Endothelial cell of umbilical vein (primary cell): ENCODE results near the gene ANXA2. TPM values are rescaled to one million over a fixed set of nuclear protein-coding genes. Genes with fewer than 3 reads are reported as not detected.
A peak's percentile ranks its signal among the peaks of the same experiment; 100 is the strongest.

Experiments used
- BruUV-seq: library from RNA; stranded (reverse); fragments of 400-500 nt; replicated peaks from 2 replicates; lab custom pipeline; 2021; lab: Mats Ljungman, UMichigan
- CTCF ChIA-PET: fragments of 300-600, 350-600 bp; sonication (Branson Sonifier 250); formaldehyde crosslinking; loops from one replicate; lab custom pipeline; 2021; ENCODE audit warnings: antibody characterized with exemption, inconsistent platforms; lab: Charles Lee
- POLR2A ChIA-PET: fragments of 300-600, 350-600 bp; sonication (Branson Sonifier 250); formaldehyde crosslinking; loops from one replicate; lab custom pipeline; 2021; ENCODE audit warnings: antibody characterized with exemption, inconsistent platforms; lab: Charles Lee
- DNase-seq: peaks from one replicate; pipeline ENCODE4 v3.0.0-alpha.2; 2011; ENCODE audit warnings: low read depth, low spot score
- FAIRE-seq: peaks from 2 replicates; lab custom pipeline; 2011; peaks lifted over from hg19 to GRCh38; lab: Jason Lieb, UNC
- H2AFZ ChIP-seq: 2 replicates; pipeline ENCODE4 v1.6.0; 2012; ENCODE audit warnings: low read depth, low read length, control low read depth, inconsistent platforms
- H3K27ac ChIP-seq: 2 replicates; pipeline ENCODE4 v1.5.1; 2011; ENCODE audit warnings: low read depth, mild to moderate bottlenecking, control low read depth, low read length, moderate library complexity; ENCODE audit not compliant: insufficient read depth
- H3K27me3 ChIP-seq, 2 experiments: 2 replicates each; pipeline versions ENCODE4 v1.6.0 to v1.6.1; 2011; ENCODE audit warnings: low read length in 2 of 2, mixed read lengths in 1 of 2; ENCODE audit not compliant: control insufficient read depth in 2 of 2, insufficient read depth in 2 of 2
- H3K36me3 ChIP-seq, 2 experiments: 2 replicates in 1 of 2; 3 replicates in 1 of 2; pipeline ENCODE4 v1.5.1; 2011; ENCODE audit warnings: low read length in 2 of 2, mild to moderate bottlenecking in 1 of 2, moderate library complexity in 1 of 2; ENCODE audit not compliant: control insufficient read depth in 2 of 2, insufficient read depth in 2 of 2; ENCODE audit errors: extremely low read depth in 1 of 2
- H3K4me1 ChIP-seq: 3 replicates; pipeline ENCODE4 v1.5.1; 2011; ENCODE audit warnings: mild to moderate bottlenecking, low read length; ENCODE audit not compliant: control insufficient read depth, insufficient read depth; ENCODE audit errors: extremely low read depth
- H3K4me2 ChIP-seq: 2 replicates; pipeline ENCODE4 v1.6.1; 2011; ENCODE audit warnings: low read length, control low read depth, mixed read lengths; ENCODE audit not compliant: insufficient read depth
- H3K4me3 ChIP-seq, 3 experiments: fragments of 200-600 bp in 1 of 3; sonication (generic), shearing (Covaris generic) in 1 of 3; replicated peaks in 1 of 3; 2 replicates each; pipeline ENCODE4 v1.5.1; 2011 to 2016; ENCODE audit warnings: control low read depth in 3 of 3, low read length in 3 of 3, mild to moderate bottlenecking in 2 of 3, inconsistent platforms in 1 of 3, low read depth in 1 of 3, moderate library complexity in 1 of 3; ENCODE audit not compliant: insufficient read depth in 1 of 3
- H3K79me2 ChIP-seq: 2 replicates; pipeline ENCODE4 v1.6.0; 2012; ENCODE audit warnings: low read length, inconsistent platforms; ENCODE audit not compliant: control insufficient read depth, insufficient read depth
- H3K9ac ChIP-seq: replicated peaks from 2 replicates; pipeline ENCODE3; 2011; ENCODE audit warnings: low read length, control low read depth; ENCODE audit not compliant: insufficient read depth; ENCODE audit errors: extremely low read depth
- H3K9me1 ChIP-seq: replicated peaks from 3 replicates; pipeline ENCODE4 v1.6.0; 2011; ENCODE audit warnings: mild to moderate bottlenecking, low read length; ENCODE audit not compliant: control insufficient read depth, insufficient read depth; ENCODE audit errors: extremely low read depth
- H3K9me3 ChIP-seq: replicated peaks from 2 replicates; pipeline ENCODE4 v1.5.1; 2012; ENCODE audit warnings: low read length, inconsistent platforms; ENCODE audit not compliant: control insufficient read depth, insufficient read depth
- H4K20me1 ChIP-seq: replicated peaks from 2 replicates; pipeline ENCODE3; 2011; ENCODE audit warnings: mild to moderate bottlenecking, low read length; ENCODE audit not compliant: control insufficient read depth, insufficient read depth; ENCODE audit errors: extremely low read depth
- EZH2 ChIP-seq: IDR thresholded peaks from 2 replicates; pipeline ENCODE4 v1.6.1; 2012; ENCODE audit warnings: borderline replicate concordance, low read depth, mild to moderate bottlenecking, moderate library complexity, low read length, inconsistent platforms; ENCODE audit not compliant: severe bottlenecking
- FOS ChIP-seq: IDR thresholded peaks from 2 replicates; pipeline ENCODE4 v1.6.1; 2011; ENCODE audit warnings: mild to moderate bottlenecking, low read length, moderate library complexity, borderline replicate concordance; ENCODE audit not compliant: insufficient read depth
- GATA2 ChIP-seq: IDR thresholded peaks from 2 replicates; pipeline ENCODE4 v1.7.0; 2011; ENCODE audit warnings: low read depth, mild to moderate bottlenecking, moderate library complexity, mixed read lengths, low read length; ENCODE audit not compliant: insufficient read length, insufficient read depth
- JUN ChIP-seq: IDR thresholded peaks from 2 replicates; pipeline ENCODE4 v1.6.1; 2011; ENCODE audit warnings: borderline replicate concordance, low read depth; ENCODE audit not compliant: insufficient read length, insufficient read depth
- MAX ChIP-seq: IDR thresholded peaks from 2 replicates; pipeline ENCODE4 v1.6.1; 2011; ENCODE audit not compliant: insufficient read depth, insufficient read length
- MYC ChIP-seq: IDR thresholded peaks from one replicate; pipeline ENCODE4 v1.6.1; 2011; ENCODE audit warnings: mild to moderate bottlenecking, low read depth, low read length
- POLR2A ChIP-seq: IDR thresholded peaks from 2 replicates; pipeline ENCODE4 v1.6.1; 2012; ENCODE audit warnings: low read depth, mild to moderate bottlenecking, control low read depth, low read length
- POLR2AphosphoS5 ChIP-seq: IDR thresholded peaks from 2 replicates; pipeline ENCODE4 v1.6.1; 2012; ENCODE audit warnings: low read depth, mild to moderate bottlenecking, control low read depth, low read length, moderate library complexity; ENCODE audit not compliant: insufficient read depth
- dilution Hi-C: fragments of 300-500 bp; cut with MboI; formaldehyde crosslinking; loops from one replicate; pipeline ENCODE4 v1.15.0; 2019; ENCODE audit warnings: low sequenced_read_pairs; ENCODE audit not compliant: extremely low pct_ligation_motif_present
- intact Hi-C: fragments of 100-400 bp; cut with micrococcal nuclease; formaldehyde crosslinking; loops from one replicate; pipeline ENCODE4 v1.10.0; 2022
- polyA plus RNA-seq, 4 experiments: library from polyadenylated mRNA; depleted of rRNA in 3 of 4; stranded (reverse) in 3 of 4; unstranded in 1 of 4; fragments of >200 nt; gene quantifications; 2 replicates each; pipeline versions ENCODE4 v1.2.1 to v1.2.3, GENCODE V29; 2011 to 2012; ENCODE audit warnings: missing spikeins in 1 of 4
- total RNA-seq: library from RNA; stranded (reverse); gene quantifications from 2 replicates; pipeline ENCODE4 v1.2.3, GENCODE V29; 2021
- TF ChIP-seq, protein P1 (sequence below), 2 donors: IDR thresholded peaks; 1 replicate in 1 of 2; 2 replicates in 1 of 2; pipeline ENCODE4 v1.5.1; 2011; ENCODE audit warnings: low read length in 2 of 2, mild to moderate bottlenecking in 2 of 2, moderate library complexity in 2 of 2, control low read depth in 1 of 2, inconsistent platforms in 1 of 2, low read depth in 1 of 2; ENCODE audit not compliant: insufficient read depth in 1 of 2; ENCODE audit errors: extremely low read depth in 1 of 2

ANXA2 gene
- total and polyA plus RNA-seq, 2 donors (not counting 3 experiments of a cell fraction or from before 2014, with no cell fraction given) = 2,725 to 3,299 TPM

DNA sequence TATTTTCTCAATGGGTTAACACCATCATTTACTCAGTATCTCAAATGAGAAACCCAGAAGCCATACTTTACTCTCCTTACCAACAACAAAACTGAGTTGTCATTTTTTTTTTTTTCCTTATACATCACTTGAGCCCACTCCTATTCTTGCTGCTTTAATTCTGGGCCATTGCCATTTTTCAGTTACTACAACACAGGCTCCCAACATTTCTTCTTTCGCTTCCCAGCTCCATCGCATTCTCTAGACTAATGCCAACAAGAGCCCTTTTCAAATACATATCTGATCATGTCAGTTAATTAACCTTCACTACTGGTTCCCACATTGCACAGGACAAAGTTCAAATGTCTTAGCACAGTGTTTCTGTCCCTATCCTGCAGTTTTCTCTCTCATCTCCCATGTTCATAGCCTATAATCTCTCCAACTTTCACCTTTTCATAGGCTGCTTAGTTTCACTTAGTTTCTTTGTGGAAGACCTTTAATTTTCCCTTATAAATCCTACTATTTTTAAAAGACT is 22.5 kb upstream of the ANXA2 start:
- H3K36me3 ChIP-seq = no peaks in the 10 kb centered on the region
- DNase-seq = no peak
- H3K27ac ChIP-seq = no peak overlapping the region
- H3K4me1 ChIP-seq = peaks cover 40% of the 10 kb centered on the region
- dilution Hi-C loops (no loop called here), intact Hi-C loops (no loop called here)
- H3K79me2 ChIP-seq = no peaks in the 10 kb centered on the region
- ChIA-PET POLR2A (no interaction called here), CTCF (interaction anchor here (1.6 to 1.8 kb wide), 2 partner anchors 10 to 21 kb away, joined by 6 to 10 read pairs; no protein-coding TSS in a partner anchor)
- FAIRE-seq = no peak
- no peak overlapping the region for H2AFZ ChIP-seq
- H3K4me3 ChIP-seq = no peak overlapping the region
- no peaks in the 10 kb centered on the region for H4K20me1 ChIP-seq
- no peak overlapping the region for H3K9ac ChIP-seq
- H3K9me1 ChIP-seq = no peaks in the 10 kb centered on the region
- no TSS peak for BruUV-seq
- TF ChIP-seq MAX = no peak
- no peak for TF ChIP-seq JUN
- no peak for TF ChIP-seq FOS
- TF ChIP-seq GATA2 = no peak
- no peaks in the 10 kb centered on the region for H3K27me3 ChIP-seq
- H3K4me2 ChIP-seq = peak overlapping the region; percentile 1
- no peaks in the 10 kb centered on the region for H3K9me3 ChIP-seq

GRCh38 chr15:60419753-60420152 is 22.0 kb upstream of the ANXA2 start:
- POLR2A ChIA-PET = no interaction called here
- H3K4me3 ChIP-seq = no peak overlapping the region
- no peak for TF ChIP-seq GATA2
- TF ChIP-seq POLR2AphosphoS5 = no peak
- no peak for TF ChIP-seq JUN
- TF ChIP-seq MYC = no peak
- TF ChIP-seq, protein P1, sequence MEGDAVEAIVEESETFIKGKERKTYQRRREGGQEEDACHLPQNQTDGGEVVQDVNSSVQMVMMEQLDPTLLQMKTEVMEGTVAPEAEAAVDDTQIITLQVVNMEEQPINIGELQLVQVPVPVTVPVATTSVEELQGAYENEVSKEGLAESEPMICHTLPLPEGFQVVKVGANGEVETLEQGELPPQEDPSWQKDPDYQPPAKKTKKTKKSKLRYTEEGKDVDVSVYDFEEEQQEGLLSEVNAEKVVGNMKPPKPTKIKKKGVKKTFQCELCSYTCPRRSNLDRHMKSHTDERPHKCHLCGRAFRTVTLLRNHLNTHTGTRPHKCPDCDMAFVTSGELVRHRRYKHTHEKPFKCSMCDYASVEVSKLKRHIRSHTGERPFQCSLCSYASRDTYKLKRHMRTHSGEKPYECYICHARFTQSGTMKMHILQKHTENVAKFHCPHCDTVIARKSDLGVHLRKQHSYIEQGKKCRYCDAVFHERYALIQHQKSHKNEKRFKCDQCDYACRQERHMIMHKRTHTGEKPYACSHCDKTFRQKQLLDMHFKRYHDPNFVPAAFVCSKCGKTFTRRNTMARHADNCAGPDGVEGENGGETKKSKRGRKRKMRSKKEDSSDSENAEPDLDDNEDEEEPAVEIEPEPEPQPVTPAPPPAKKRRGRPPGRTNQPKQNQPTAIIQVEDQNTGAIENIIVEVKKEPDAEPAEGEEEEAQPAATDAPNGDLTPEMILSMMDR (IDR thresholded peaks at IDR 0.05; ENCODE audit: extremely low read depth in 1 of 2, insufficient read depth in 1 of 2, low read depth in 1 of 2, low read length in 2 of 2) = no peak
- TF ChIP-seq MAX = no peak
- TF ChIP-seq EZH2 = no peak
- no peak for TF ChIP-seq FOS
- TF ChIP-seq POLR2A = no peak
- no peaks in the 10 kb centered on the region for H3K9me1 ChIP-seq
- dilution Hi-C loops (no loop called here), intact Hi-C loops (no loop called here)
- CTCF ChIA-PET = no interaction called here
- DNase-seq (no peak), FAIRE-seq (no peak)
- H3K27ac ChIP-seq = no peak overlapping the region
- no peak overlapping the region for H2AFZ ChIP-seq
- no peak overlapping the region for H3K4me2 ChIP-seq
- no peaks in the 10 kb centered on the region for H4K20me1 ChIP-seq
- no peaks in the 10 kb centered on the region for H3K9me3 ChIP-seq
- no peaks in the 10 kb centered on the region for H3K36me3 ChIP-seq
- no peaks in the 10 kb centered on the region for H3K79me2 ChIP-seq
- no peaks in the 10 kb centered on the region for H3K27me3 ChIP-seq
- no peak overlapping the region for H3K9ac ChIP-seq
- no TSS peak for BruUV-seq
- H3K4me1 ChIP-seq = peaks cover 40% of the 10 kb centered on the region
